BE2C (cell line): Measurements from ENCODE around the gene CARF.
"Not testable (repeated sequence)": the region's sequence is repeated elsewhere in the genome, so short reads cannot be mapped to it uniquely, and the experiment has no call there.

Experiments used
- DNase-seq: peaks from one replicate; pipeline ENCODE4 v3.0.0-alpha.2; 2020
- H3K27me3 ChIP-seq: fragments of 250-450 bp; sonication (Bioruptor Pico); 2 replicates; pipeline ENCODE4 v1.5.1; 2020; ENCODE audit warnings: mild to moderate bottlenecking
- H3K36me3 ChIP-seq: fragments of 250-450 bp; sonication (Bioruptor Pico); 2 replicates; pipeline ENCODE4 v1.5.1; 2020; ENCODE audit warnings: mild to moderate bottlenecking
- H3K4me1 ChIP-seq: fragments of 250-450 bp; sonication (Bioruptor Pico); 2 replicates; pipeline ENCODE4 v1.5.1; 2020
- H3K4me3 ChIP-seq: 2 replicates; pipeline ENCODE4 v1.5.1; 2011; ENCODE audit warnings: low read depth, low read length
- H3K9me3 ChIP-seq: fragments of 250-450 bp; sonication (Bioruptor Pico); 2 replicates; pipeline ENCODE4 v1.5.1; 2020
- CTCF ChIP-seq: IDR thresholded peaks from 2 replicates; pipeline ENCODE4 v1.5.1; 2012; ENCODE audit warnings: mild to moderate bottlenecking, low read depth, low read length

CARF gene

DNA sequence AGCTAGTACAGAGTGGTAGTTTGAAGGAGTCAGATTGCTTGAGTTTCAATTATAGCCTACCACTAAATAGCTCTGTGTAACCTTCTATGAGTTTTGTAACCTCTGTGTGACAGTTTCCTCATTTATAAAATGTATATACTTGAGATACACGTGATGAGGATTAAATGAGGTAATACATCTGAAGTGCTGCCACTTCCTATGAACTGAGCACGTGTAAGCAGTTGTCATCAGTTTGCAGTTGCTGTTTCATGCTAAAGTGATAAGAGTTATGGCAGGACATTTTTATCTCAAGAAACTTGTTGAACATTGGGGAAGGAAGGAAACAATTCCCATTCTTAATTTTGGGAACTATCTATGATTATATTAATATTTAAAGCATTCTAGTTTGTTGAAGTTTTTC is 38.5 kb downstream of the CARF start:
- DNase-seq, result no peak
- no peaks in the 10 kb centered on the region for H3K4me1 ChIP-seq
- TF ChIP-seq CTCF, result no peak
- no peaks in the 10 kb centered on the region for H3K9me3 ChIP-seq
- H3K4me3 ChIP-seq, result no peak overlapping the region
- no peaks in the 10 kb centered on the region for H3K36me3 ChIP-seq
- H3K27me3 ChIP-seq, result no peaks in the 10 kb centered on the region

DNA sequence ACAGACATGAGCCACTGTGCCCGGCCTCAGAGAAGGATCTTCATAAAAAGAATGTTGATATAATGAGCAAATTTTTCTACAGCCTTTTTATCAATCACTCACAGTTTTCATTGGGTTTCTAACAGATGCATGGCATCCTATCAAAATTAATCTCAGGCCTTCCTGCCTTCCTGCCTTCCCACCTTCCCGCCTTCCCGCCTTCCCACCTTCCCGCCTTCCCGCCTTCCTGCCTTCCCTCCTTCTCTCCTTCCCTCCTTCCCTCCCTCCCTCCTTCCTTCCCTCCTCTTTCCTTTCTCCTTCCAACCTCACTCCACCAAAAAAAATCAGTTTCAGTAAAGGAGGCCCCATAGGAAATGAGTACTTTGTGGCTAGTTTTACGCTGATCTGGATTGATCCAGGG is 48.4 kb downstream of the CARF start:
- no peaks in the 10 kb centered on the region for H3K9me3 ChIP-seq
- no peak for DNase-seq
- H3K27me3 ChIP-seq, result no peaks in the 10 kb centered on the region
- no peak for TF ChIP-seq CTCF
- H3K4me1 ChIP-seq, result no peaks in the 10 kb centered on the region
- H3K36me3 ChIP-seq, result no peaks in the 10 kb centered on the region
- H3K4me3 ChIP-seq, result no peak overlapping the region

- H3K4me3 ChIP-seq, result no peak overlapping the region
- no peaks in the 10 kb centered on the region for H3K9me3 ChIP-seq
- H3K4me1 ChIP-seq, result 0 out of 2 replicates have a peak, but pooled peaks cover 3% of the 10 kb centered on the region
- DNase-seq, result no peak
- H3K36me3 ChIP-seq, result no peaks in the 10 kb centered on the region
- no peaks in the 10 kb centered on the region for H3K27me3 ChIP-seq
- TF ChIP-seq CTCF, result no peak
Measured at GRCh38 chr2:202963712-202964111, 51.6 kb downstream of the CARF start.

- Histone ChIP-seq H3K9me3 (no peaks in the 10 kb centered on the region), H3K36me3 (no peaks in the 10 kb centered on the region), H3K4me1 (0 out of 2 replicates have a peak, but pooled peaks cover 3% of the 10 kb centered on the region), H3K4me3 (no peak overlapping the region), H3K27me3 (no peaks in the 10 kb centered on the region)
- TF ChIP-seq CTCF, result no peak
- peak; percentile 54 for DNase-seq
Measured at GRCh38 chr2:202965810-202966460, 53.9 kb downstream of the CARF start.

GRCh38 chr2:202969404-202969803 is 57.3 kb downstream of the CARF start:
- not testable (repeated sequence) for H3K27me3 ChIP-seq, H3K4me1 ChIP-seq, H3K36me3 ChIP-seq, H3K9me3 ChIP-seq, DNase-seq, H3K4me3 ChIP-seq

DNA sequence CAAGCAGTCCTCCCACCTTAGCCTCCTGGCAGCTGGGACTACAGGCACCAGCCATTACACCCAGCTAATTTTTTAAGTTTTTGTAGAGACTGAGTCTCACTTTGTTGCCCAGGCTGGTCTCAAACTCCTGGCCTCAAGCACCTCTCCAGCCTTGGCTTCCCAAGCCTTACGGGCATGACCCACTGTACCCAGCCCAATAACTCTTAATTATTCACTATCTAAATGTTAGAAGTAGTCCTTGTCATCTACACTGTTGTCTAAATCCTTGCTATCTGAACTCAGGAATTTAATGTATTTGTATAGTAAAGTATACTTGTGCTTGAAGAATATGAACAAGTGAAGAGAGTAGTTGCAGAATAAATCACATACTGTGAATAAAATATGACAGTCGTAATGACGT is 64.7 kb downstream of the CARF start:
- no peaks in the 10 kb centered on the region for H3K36me3 ChIP-seq
- H3K9me3 ChIP-seq, result no peaks in the 10 kb centered on the region
- no peak for DNase-seq
- H3K4me3 ChIP-seq, result no peak overlapping the region
- H3K4me1 ChIP-seq, result no peaks in the 10 kb centered on the region
- TF ChIP-seq CTCF, result no peak
- no peaks in the 10 kb centered on the region for H3K27me3 ChIP-seq
